GM12878 (cell line): ENCODE measurements around the gene MACROD2. TPM values are rescaled to one million over a fixed set of nuclear protein-coding genes. Genes with fewer than 3 reads are reported as not detected.

Source experiments
- ATAC-seq: fragments of 200-7000 bp; cut with Tn5 transposase; 3 replicates; pipeline ENCODE4 v1.9.1; 2020; ENCODE audit warnings: mild to moderate bottlenecking, moderate library complexity
- BruUV-seq: library from RNA; stranded (reverse); fragments of 400-500 nt; replicated peaks from 2 replicates; lab custom pipeline; 2021; lab: Mats Ljungman, UMichigan
- CTCF ChIA-PET: fragments of 300-600 bp; sonication (Branson Sonifier 250); formaldehyde crosslinking; extraction: SDS; loops from one replicate; lab custom pipeline; 2021; ENCODE audit warnings: inconsistent platforms; lab: Yijun Ruan, JAX
- POLR2A ChIA-PET: fragments of 350-600 bp; formaldehyde crosslinking; extraction: SDS; loops from one replicate; lab custom pipeline; 2021; ENCODE audit warnings: inconsistent platforms; lab: Charles Lee
- RAD21 ChIA-PET: fragments of 300-600 bp; sonication (Branson Sonifier 250); formaldehyde crosslinking; loops from one replicate; lab custom pipeline; 2023; ENCODE audit warnings: antibody characterized with exemption; ENCODE audit not compliant: unreplicated experiment; lab: Charles Lee
- SMC1A ChIA-PET: fragments of 300-600 bp; sonication (Branson Sonifier 250); formaldehyde crosslinking; loops from one replicate; lab custom pipeline; 2023; ENCODE audit not compliant: unreplicated experiment, uncharacterized antibody; lab: Charles Lee
- DNase-seq: peaks from one replicate; pipeline ENCODE4 v3.0.0-alpha.2; 2011; ENCODE audit warnings: low read depth, low spot score
- FAIRE-seq: peaks from 3 replicates; lab custom pipeline; 2011; peaks lifted over from hg19 to GRCh38; lab: Jason Lieb, UNC
- H2AFZ ChIP-seq: 2 replicates; pipeline ENCODE4 v1.6.0; 2011; ENCODE audit warnings: low read depth, low read length, control low read depth; ENCODE audit not compliant: control insufficient read depth
- H3K27ac ChIP-seq: 2 replicates; pipeline ENCODE4 v1.5.1; 2011; ENCODE audit warnings: control low read depth; ENCODE audit not compliant: control insufficient read depth, insufficient read depth
- H3K27me3 ChIP-seq, 2 experiments: replicated peaks in 1 of 2; 2 replicates each; pipeline versions ENCODE4 v1.6.0 to v1.6.1; 2011; ENCODE audit warnings: low read length in 1 of 2; ENCODE audit not compliant: control insufficient read depth in 2 of 2, insufficient read depth in 2 of 2
- H3K36me3 ChIP-seq, 2 experiments: 2 replicates each; pipeline ENCODE4 v1.5.1; 2011; ENCODE audit warnings: low read length in 1 of 2; ENCODE audit not compliant: control insufficient read depth in 2 of 2, insufficient read depth in 2 of 2
- H3K4me1 ChIP-seq: 2 replicates; pipeline ENCODE4 v1.6.1; 2011; ENCODE audit warnings: mild to moderate bottlenecking, low read length, moderate library complexity, mixed read lengths; ENCODE audit not compliant: control insufficient read depth, insufficient read depth
- H3K4me2 ChIP-seq: 2 replicates; pipeline ENCODE4 v1.6.0; 2011; ENCODE audit warnings: control low read depth; ENCODE audit not compliant: control insufficient read depth, insufficient read depth
- H3K4me3 ChIP-seq: fragments of 200-600 bp; sonication (generic); 2 replicates; pipeline ENCODE4 v1.5.1; 2016
- H3K79me2 ChIP-seq: 2 replicates; pipeline ENCODE4 v1.6.0; 2011; ENCODE audit warnings: low read length; ENCODE audit not compliant: control insufficient read depth, insufficient read depth
- H3K9ac ChIP-seq: 2 replicates; pipeline ENCODE4 v1.8.0; 2011; ENCODE audit warnings: low read length, control low read depth, mixed read lengths; ENCODE audit not compliant: control insufficient read depth, insufficient read depth
- H3K9me3 ChIP-seq: replicated peaks from 3 replicates; pipeline ENCODE4 v1.5.1; 2011; ENCODE audit warnings: mild to moderate bottlenecking, low read length; ENCODE audit not compliant: control insufficient read depth, insufficient read depth
- H4K20me1 ChIP-seq: 2 replicates; pipeline ENCODE4 v1.6.0; 2011; ENCODE audit not compliant: control insufficient read depth, insufficient read depth
- BCLAF1 ChIP-seq: fragments of 450-650 bp; IDR thresholded peaks from 2 replicates; pipeline ENCODE4 v1.6.1; 2017; ENCODE audit warnings: antibody characterized with exemption, mild to moderate bottlenecking, moderate library complexity
- CBFB ChIP-seq: IDR thresholded peaks from 2 replicates; pipeline ENCODE4 v1.6.1; 2016; ENCODE audit warnings: antibody characterized with exemption, low read depth
- DPF2 ChIP-seq: fragments of 450-650 bp; IDR thresholded peaks from 2 replicates; pipeline ENCODE4 v1.6.1; 2017; ENCODE audit warnings: mild to moderate bottlenecking
- E4F1 ChIP-seq: fragments of 450-650 bp; IDR thresholded peaks from 2 replicates; pipeline ENCODE4 v1.6.1; 2018; ENCODE audit warnings: borderline replicate concordance, mild to moderate bottlenecking; ENCODE audit not compliant: partially characterized antibody
- EGR1 ChIP-seq, 2 experiments: IDR thresholded peaks; 1 replicate in 1 of 2; 2 replicates in 1 of 2; pipeline ENCODE4 v1.6.1; 2011 to 2012; ENCODE audit warnings: low read depth in 2 of 2, low read length in 2 of 2, borderline replicate concordance in 1 of 2, mild to moderate bottlenecking in 1 of 2, moderate library complexity in 1 of 2
- IRF4 ChIP-seq: IDR thresholded peaks from 2 replicates; pipeline ENCODE4 v1.6.1; 2011; ENCODE audit warnings: low read depth, low read length
- KDM1A ChIP-seq: fragments of 200-600 bp; sonication (generic); IDR thresholded peaks from 2 replicates; pipeline ENCODE4 v1.6.1; 2016; ENCODE audit warnings: borderline replicate concordance
- NR2C1 ChIP-seq: fragments of 450-650 bp; IDR thresholded peaks from 2 replicates; pipeline ENCODE4 v1.6.1; 2017; ENCODE audit warnings: antibody characterized with exemption, mild to moderate bottlenecking, moderate library complexity
- RB1 ChIP-seq: fragments of 450-650 bp; formaldehyde crosslinking; IDR thresholded peaks from 2 replicates; pipeline ENCODE4 v1.6.1; 2017; ENCODE audit warnings: mild to moderate bottlenecking, borderline replicate concordance
- SMARCA5 ChIP-seq: fragments of 450-650 bp; IDR thresholded peaks from 2 replicates; pipeline ENCODE4 v1.6.1; 2017; ENCODE audit warnings: mild to moderate bottlenecking
- SREBF1 ChIP-seq: IDR thresholded peaks from 2 replicates; pipeline ENCODE4 v1.6.1; 2012; ENCODE audit warnings: mild to moderate bottlenecking, low read length
- TCF12 ChIP-seq: IDR thresholded peaks from 2 replicates; pipeline ENCODE4 v1.6.1; 2011; ENCODE audit warnings: low read depth, mild to moderate bottlenecking, low read length
- USF1 ChIP-seq: IDR thresholded peaks from 2 replicates; pipeline ENCODE4 v1.6.1; 2011; ENCODE audit warnings: borderline replicate concordance, low read depth, mild to moderate bottlenecking, moderate library complexity, mixed read lengths, low read length; ENCODE audit not compliant: insufficient read depth; ENCODE audit errors: extremely low read length
- YY1 ChIP-seq: IDR thresholded peaks from 2 replicates; pipeline ENCODE4 v1.6.1; 2011; ENCODE audit warnings: low read depth, mild to moderate bottlenecking, low read length
- ZBED1 ChIP-seq: IDR thresholded peaks from 2 replicates; pipeline ENCODE4 v1.6.1; 2016; ENCODE audit warnings: borderline replicate concordance
- ZSCAN29 ChIP-seq: fragments of 450-650 bp; IDR thresholded peaks from 2 replicates; pipeline ENCODE4 v1.6.1; 2017; ENCODE audit warnings: mild to moderate bottlenecking, moderate library complexity
- WGBS: methylation state at CpG from one replicate; pipeline ENCODE4 v1.1.6; 2016; ENCODE audit warnings: low lambda C conversion rate; ENCODE audit not compliant: insufficient replicate concordance, insufficient coverage; ENCODE audit errors: missing lambda C conversion rate; 5-methylcytosine and 5-hydroxymethylcytosine counted together
- in situ Hi-C: fragments of 300-500 bp; cut with MboI; formaldehyde crosslinking; loops from 9 replicates; pipeline ENCODE4 v1.14.3; 2018; ENCODE audit warnings: mixed read lengths
- intact Hi-C: fragments of 100-400 bp; cut with micrococcal nuclease; formaldehyde crosslinking; loops from one replicate; pipeline ENCODE4 v1.14.2; 2022; ENCODE audit not compliant: unreplicated experiment
- polyA plus RNA-seq, 11 experiments: library from polyadenylated mRNA; depleted of rRNA in 4 of 11; unstranded in 6 of 11; stranded (reverse) in 5 of 11; fragments of >200 nt; fragmentation: Nextera tagmentation in 4 of 11; fragmentation: Illumina TruSeq in 1 of 11; extraction: Ambion mirVana in 4 of 11; extraction: Trizol in 1 of 11; gene quantifications; 1 replicate in 1 of 11; 2 replicates in 10 of 11; pipeline versions ENCODE4 v1.2.1 to v1.2.3, GENCODE V29; 2011 to 2016; ENCODE audit warnings: inconsistent platforms in 2 of 11, missing spikeins in 2 of 11, low read depth in 1 of 11
- total RNA-seq, 4 experiments: library from RNA; depleted of rRNA in 3 of 4; stranded (reverse); fragments of >200 nt in 3 of 4; fragmentation: Illumina TruSeq in 1 of 4; extraction: Trizol in 1 of 4; gene quantifications; 2 replicates each; pipeline versions ENCODE4 v1.2.1 to v1.2.3, GENCODE V29; 2013 to 2021
- TF ChIP-seq, protein P1 (sequence below): fragments of 450-650 bp; IDR thresholded peaks from 2 replicates; pipeline ENCODE4 v1.6.1; 2017; ENCODE audit warnings: mild to moderate bottlenecking

The MACROD2 gene
- total and polyA plus RNA-seq, 10 of the 15 experiments (the other 5 are each of a cell fraction or from before 2014, with no cell fraction given) = 1.1 to 21.5 (median 2.2) TPM

GRCh38 chr20:16064989-16065707 lies 2069.8 kb downstream of the MACROD2 start:
- in situ Hi-C loops = no loop called here

More at GRCh38 chr20:16064989-16065707, 2069.8 kb downstream of the MACROD2 start:
- no peaks in the 10 kb centered on the region for H3K36me3 ChIP-seq
- no peak overlapping the region for H3K4me2 ChIP-seq
- POLR2A ChIA-PET = no interaction called here
- no peak for ATAC-seq
- no peaks in the 10 kb centered on the region for H4K20me1 ChIP-seq
- H2AFZ ChIP-seq = no peak overlapping the region
- no TSS peak for BruUV-seq
- no peaks in the 10 kb centered on the region for H3K79me2 ChIP-seq
- H3K27me3 ChIP-seq = no peaks in the 10 kb centered on the region
- H3K9me3 ChIP-seq = no peaks in the 10 kb centered on the region; the same call in 1 of the 3 replicates
- H3K4me1 ChIP-seq = no peaks in the 10 kb centered on the region; the same call in 1 of the 2 replicates
- RAD21 ChIA-PET = no interaction called here
- FAIRE-seq = no peak
- intact Hi-C loops = loop anchor here (5.0 kb wide), 1 partner anchor 78 kb away; no protein-coding TSS in a partner anchor
- H3K4me3 ChIP-seq = no peak overlapping the region
- no peak overlapping the region for H3K27ac ChIP-seq
- 27% methylated on average over 3 of the region's 3 CpGs for WGBS
- SMC1A ChIA-PET = no interaction called here
- no peak overlapping the region for H3K9ac ChIP-seq
- DNase-seq = no peak
- CTCF ChIA-PET = interaction anchor here (0.7 to 1.5 kb wide), 3 partner anchors 12 to 266 kb away, joined by 3 read pairs; no protein-coding TSS in a partner anchor
- no peak for TF ChIP-seq DPF2
- no peak for TF ChIP-seq YY1
- TF ChIP-seq RB1 = no peak
- no peak for TF ChIP-seq KDM1A
- TF ChIP-seq SREBF1 = no peak
- no peak for TF ChIP-seq EGR1 (IDR thresholded peaks at IDR 0.05; ENCODE audit: borderline replicate concordance in 1 of 2, low read depth in 2 of 2, low read length in 2 of 2)
- no peak for TF ChIP-seq BCLAF1
- no peak for TF ChIP-seq E4F1
- TF ChIP-seq ZSCAN29 = no peak
- no peak for TF ChIP-seq CBFB
- TF ChIP-seq, protein P1, sequence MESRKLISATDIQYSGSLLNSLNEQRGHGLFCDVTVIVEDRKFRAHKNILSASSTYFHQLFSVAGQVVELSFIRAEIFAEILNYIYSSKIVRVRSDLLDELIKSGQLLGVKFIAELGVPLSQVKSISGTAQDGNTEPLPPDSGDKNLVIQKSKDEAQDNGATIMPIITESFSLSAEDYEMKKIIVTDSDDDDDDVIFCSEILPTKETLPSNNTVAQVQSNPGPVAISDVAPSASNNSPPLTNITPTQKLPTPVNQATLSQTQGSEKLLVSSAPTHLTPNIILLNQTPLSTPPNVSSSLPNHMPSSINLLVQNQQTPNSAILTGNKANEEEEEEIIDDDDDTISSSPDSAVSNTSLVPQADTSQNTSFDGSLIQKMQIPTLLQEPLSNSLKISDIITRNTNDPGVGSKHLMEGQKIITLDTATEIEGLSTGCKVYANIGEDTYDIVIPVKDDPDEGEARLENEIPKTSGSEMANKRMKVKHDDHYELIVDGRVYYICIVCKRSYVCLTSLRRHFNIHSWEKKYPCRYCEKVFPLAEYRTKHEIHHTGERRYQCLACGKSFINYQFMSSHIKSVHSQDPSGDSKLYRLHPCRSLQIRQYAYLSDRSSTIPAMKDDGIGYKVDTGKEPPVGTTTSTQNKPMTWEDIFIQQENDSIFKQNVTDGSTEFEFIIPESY = no peak
- TF ChIP-seq NR2C1 = no peak
- TF ChIP-seq TCF12 = no peak
- no peak for TF ChIP-seq ZBED1
- no peak for TF ChIP-seq SMARCA5
- TF ChIP-seq USF1 = no peak
- TF ChIP-seq IRF4 = no peak
